ENCODE measurements around the gene DNAAF5. TPM values are rescaled to one million over a fixed set of nuclear protein-coding genes. Genes with fewer than 3 reads are reported as not detected.

Gene DNAAF5
- total RNA-seq, result 12.8 and 27.6 TPM in 2 replicates

GRCh38 chr7:726084-726853 is at the start of gene DNAAF5:
Gene DNAAF5, plus strand, starts transcription at chr7:726699. Its CDS starts 22 bp downstream, at chr7:726721.

GRCh38 chr7:727104-727805 is 756 bp downstream of the DNAAF5 start, which contains the start of gene PRKAR1B:
Gene PRKAR1B, minus strand, starts transcription at chr7:727281. Its CDS starts 15,776 bp downstream, at chr7:711505.

GRCh38 chr7:832167-832967 is 105.9 kb downstream of the DNAAF5 start, which contains the start of gene SUN1:
Gene SUN1, plus strand, starts transcription at chr7:832476. Its CDS starts 49 bp downstream, at chr7:832525.

Other genes starting within 250 kb of the DNAAF5 start
- 32.1 and 88.4 TPM in 2 replicates for gene PDGFA, start 206.9 kb upstream of the DNAAF5 start, total RNA-seq
- 33.2 and 63.3 TPM in 2 replicates for gene PRKAR1B, start 582 bp downstream of the DNAAF5 start, total RNA-seq
- 102 and 397 TPM in 2 replicates for gene SUN1, start 105.8 kb downstream of the DNAAF5 start, total RNA-seq
- 28.7 and 41.2 TPM in 2 replicates for gene GET4, start 149.9 kb downstream of the DNAAF5 start, total RNA-seq
- 1.1 and 4.3 TPM in 2 replicates for gene ADAP1, start 228.0 kb downstream of the DNAAF5 start, total RNA-seq
- gene COX19, start 248.8 kb downstream of the DNAAF5 start, total RNA-seq, result 4.2 and 10.1 TPM in 2 replicates

Measured in bladder microvascular endothelial cell (primary cell).